Measurements from ENCODE around the gene MAGI2. TPM values are rescaled to one million over a fixed set of nuclear protein-coding genes. Genes with fewer than 3 reads are reported as not detected.
A peak's percentile ranks its signal among the peaks of the same experiment; 100 is the strongest.

The MAGI2 gene
- total RNA-seq, 6 experiments from 2014 or later, result 7.1 to 9.8 (median 8.5) TPM

- no peaks in the 10 kb centered on the region for H3K9me3 Mint-ChIP-seq
- peaks cover 4% of the 10 kb centered on the region for H3K4me1 Mint-ChIP-seq (ENCODE audit: low read depth)
- no peaks in the 10 kb centered on the region for H3K36me3 Mint-ChIP-seq (ENCODE audit: low read depth)
- no peak overlapping the region for H3K4me3 Mint-ChIP-seq
- H3K27me3 Mint-ChIP-seq (ENCODE audit: insufficient read depth), result no peaks in the 10 kb centered on the region
- DNase-seq, result no peak
- TF ChIP-seq, protein P1, sequence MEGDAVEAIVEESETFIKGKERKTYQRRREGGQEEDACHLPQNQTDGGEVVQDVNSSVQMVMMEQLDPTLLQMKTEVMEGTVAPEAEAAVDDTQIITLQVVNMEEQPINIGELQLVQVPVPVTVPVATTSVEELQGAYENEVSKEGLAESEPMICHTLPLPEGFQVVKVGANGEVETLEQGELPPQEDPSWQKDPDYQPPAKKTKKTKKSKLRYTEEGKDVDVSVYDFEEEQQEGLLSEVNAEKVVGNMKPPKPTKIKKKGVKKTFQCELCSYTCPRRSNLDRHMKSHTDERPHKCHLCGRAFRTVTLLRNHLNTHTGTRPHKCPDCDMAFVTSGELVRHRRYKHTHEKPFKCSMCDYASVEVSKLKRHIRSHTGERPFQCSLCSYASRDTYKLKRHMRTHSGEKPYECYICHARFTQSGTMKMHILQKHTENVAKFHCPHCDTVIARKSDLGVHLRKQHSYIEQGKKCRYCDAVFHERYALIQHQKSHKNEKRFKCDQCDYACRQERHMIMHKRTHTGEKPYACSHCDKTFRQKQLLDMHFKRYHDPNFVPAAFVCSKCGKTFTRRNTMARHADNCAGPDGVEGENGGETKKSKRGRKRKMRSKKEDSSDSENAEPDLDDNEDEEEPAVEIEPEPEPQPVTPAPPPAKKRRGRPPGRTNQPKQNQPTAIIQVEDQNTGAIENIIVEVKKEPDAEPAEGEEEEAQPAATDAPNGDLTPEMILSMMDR (IDR thresholded peaks at IDR 0.05), result no peak
- H3K27ac Mint-ChIP-seq, result no peak overlapping the region
These were observed 27.8 kb downstream of the MAGI2 start for GRCh38 chr7:79425665-79426064.

DNA sequence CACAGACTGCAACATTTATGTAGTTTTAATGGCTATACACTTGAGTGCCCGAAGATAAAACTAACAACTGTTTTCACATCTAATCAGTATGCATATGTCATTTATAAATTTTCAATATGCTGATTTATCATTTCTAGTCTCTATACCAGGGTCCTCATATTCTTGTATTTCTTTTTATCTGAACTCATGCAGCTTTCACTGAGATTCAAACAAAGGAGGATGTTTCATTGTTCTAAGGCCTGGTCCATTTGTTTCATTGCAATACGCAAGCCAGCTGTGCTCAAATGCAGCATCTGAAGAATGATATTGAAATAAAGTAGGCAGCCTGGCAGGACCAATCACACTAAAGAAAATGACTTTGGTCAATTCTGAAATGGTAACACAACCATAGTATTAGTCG lies 31.7 kb downstream of the MAGI2 start:
- Mint-ChIP-seq H3K9me3 (no peaks in the 10 kb centered on the region), H3K4me1 (ENCODE audit: low read depth) (peaks cover 20% of the 10 kb centered on the region), H3K27me3 (ENCODE audit: insufficient read depth) (no peaks in the 10 kb centered on the region), H3K27ac (no peak overlapping the region), H3K4me3 (no peak overlapping the region), H3K36me3 (ENCODE audit: low read depth) (no peaks in the 10 kb centered on the region)
- TF ChIP-seq, protein P1 (IDR thresholded peaks at IDR 0.05), result no peak
- DNase-seq, result no peak

DNA sequence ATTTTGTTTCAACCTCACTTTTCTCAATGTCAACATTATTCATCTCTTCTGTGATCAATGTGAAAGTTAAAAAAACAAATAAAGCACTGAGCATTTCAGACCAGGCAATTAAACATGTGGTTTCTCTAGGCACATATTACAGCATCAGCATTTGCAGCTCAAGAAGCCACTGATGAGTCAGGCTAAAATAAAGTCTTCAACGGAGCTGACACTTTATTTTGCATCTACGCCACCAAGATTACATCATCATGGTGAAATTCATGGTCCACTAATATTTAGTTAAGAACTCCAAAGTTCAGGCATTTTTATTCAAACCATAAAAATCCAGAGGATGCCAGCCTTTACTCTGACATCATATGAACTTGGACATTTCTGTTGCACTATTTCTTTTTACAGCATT lies 33.0 kb downstream of the MAGI2 start:
- H3K4me3 Mint-ChIP-seq, result peak overlapping the region; percentile 51
- H3K27me3 Mint-ChIP-seq (ENCODE audit: insufficient read depth), result no peaks in the 10 kb centered on the region
- TF ChIP-seq, protein P1 (IDR thresholded peaks at IDR 0.05), result no peak

DNA sequence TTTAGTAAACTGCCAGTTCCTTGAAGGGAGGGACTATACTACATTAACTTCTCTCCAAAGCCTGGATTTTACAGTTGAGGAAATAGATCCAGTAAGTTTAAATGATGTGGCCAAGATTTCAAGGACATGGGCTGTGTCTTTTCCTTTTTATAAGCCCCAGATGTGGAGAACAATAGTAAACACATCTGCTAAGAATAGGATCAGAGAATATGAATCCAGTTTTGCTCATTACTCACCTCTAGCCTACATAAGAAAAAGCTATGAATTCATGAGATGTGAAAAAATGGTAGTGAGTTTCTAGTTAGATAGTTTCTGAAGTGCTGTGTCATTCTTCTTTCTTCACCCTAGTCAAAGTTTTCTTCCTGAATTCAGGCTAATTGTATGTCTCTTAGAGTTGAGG lies 38.6 kb downstream of the MAGI2 start:
- Mint-ChIP-seq H3K9me3 (no peaks in the 10 kb centered on the region), H3K4me3 (no peak overlapping the region), H3K27ac (no peak overlapping the region), H3K27me3 (ENCODE audit: insufficient read depth) (no peaks in the 10 kb centered on the region), H3K36me3 (ENCODE audit: low read depth) (peaks cover 10% of the 10 kb centered on the region; the same call in 1 of the 2 replicates), H3K4me1 (ENCODE audit: low read depth) (peaks cover 22% of the 10 kb centered on the region)
- TF ChIP-seq, protein P1 (IDR thresholded peaks at IDR 0.05), result no peak
- DNase-seq, result no peak

More for the DNA sequence above, 33.0 kb downstream of the MAGI2 start:
- peak; percentile 92 for DNase-seq
- Mint-ChIP-seq H3K27ac (peak overlapping the region; percentile 51), H3K4me1 (ENCODE audit: low read depth) (peaks cover 20% of the 10 kb centered on the region), H3K9me3 (no peaks in the 10 kb centered on the region), H3K36me3 (ENCODE audit: low read depth) (peaks cover 2% of the 10 kb centered on the region; the same call in 1 of the 2 replicates)

GRCh38 chr7:79412915-79413314 lies 40.6 kb downstream of the MAGI2 start:
- Mint-ChIP-seq H3K4me1 (ENCODE audit: low read depth) (peaks cover 14% of the 10 kb centered on the region), H3K9me3 (no peaks in the 10 kb centered on the region), H3K27ac (no peak overlapping the region), H3K4me3 (no peak overlapping the region), H3K27me3 (ENCODE audit: insufficient read depth) (no peaks in the 10 kb centered on the region), H3K36me3 (ENCODE audit: low read depth) (peaks cover 10% of the 10 kb centered on the region; the same call in 1 of the 2 replicates)
- no peak for DNase-seq
- TF ChIP-seq, protein P1 (IDR thresholded peaks at IDR 0.05), result no peak

DNA sequence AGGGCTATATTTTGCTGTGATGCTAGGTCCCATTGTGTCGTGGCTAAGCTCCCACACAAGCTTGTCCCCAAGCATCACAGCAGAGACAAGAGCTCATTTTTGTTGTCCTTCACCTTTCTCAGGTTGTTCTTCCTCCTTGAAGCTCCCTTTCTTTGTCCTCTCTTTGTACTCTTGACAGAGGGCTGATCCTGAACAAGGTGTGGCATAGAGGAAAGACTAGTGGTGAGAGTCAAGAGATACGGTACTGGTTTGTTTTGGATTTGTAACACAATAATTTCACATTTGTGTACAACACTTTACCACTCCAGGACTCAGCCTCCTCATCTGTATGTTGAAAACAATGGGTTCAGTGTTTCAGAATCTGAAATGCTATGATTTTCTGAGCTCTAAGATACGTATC lies 41.0 kb downstream of the MAGI2 start:
- Mint-ChIP-seq H3K27me3 (ENCODE audit: insufficient read depth) (no peaks in the 10 kb centered on the region), H3K27ac (no peak overlapping the region), H3K4me3 (no peak overlapping the region), H3K9me3 (no peaks in the 10 kb centered on the region), H3K4me1 (ENCODE audit: low read depth) (peaks cover 14% of the 10 kb centered on the region), H3K36me3 (ENCODE audit: low read depth) (peaks cover 10% of the 10 kb centered on the region; the same call in 1 of the 2 replicates)
- TF ChIP-seq, protein P1 (IDR thresholded peaks at IDR 0.05), result no peak
- DNase-seq, result no peak

All from HFFc6 (cell line).